ENCODE measurements around the gene RGS18. TPM values are rescaled to one million over a fixed set of nuclear protein-coding genes. Genes with fewer than 3 reads are reported as not detected.

RGS18 gene
- total RNA-seq, 1 experiment from 2014 or later, result not detected

DNA sequence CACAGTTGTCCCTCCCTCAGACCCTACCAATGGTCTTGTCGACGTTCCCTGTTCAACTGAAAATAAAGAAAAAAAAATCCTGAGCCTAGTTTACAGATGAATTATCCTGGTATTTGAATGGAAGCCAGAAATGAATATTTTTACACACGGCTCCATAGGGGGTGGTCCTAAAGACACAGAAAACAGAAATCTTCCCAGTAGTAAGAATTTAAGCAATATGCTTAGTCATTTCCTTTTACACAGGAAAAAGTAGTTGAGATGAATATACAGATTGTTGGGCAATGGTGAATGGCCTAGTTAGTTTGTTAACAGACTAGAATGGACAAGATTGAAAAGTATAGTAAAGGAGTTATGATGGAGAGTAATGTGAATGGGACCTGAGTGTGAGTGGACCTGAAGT lies 67.4 kb downstream of the RGS18 start:
- Histone ChIP-seq H3K79me2 (ENCODE audit: insufficient read depth, low read length) (no peaks in the 10 kb centered on the region), H3K23ac (ENCODE audit: insufficient read length, low read depth, low read length) (no peak overlapping the region), H4K8ac (replicated peaks; ENCODE audit: insufficient read length, low read depth, low read length) (no peak overlapping the region), H3K27ac (ENCODE audit: insufficient read length, low read depth, low read length) (no peak overlapping the region), H3K4ac (ENCODE audit: low read depth, low read length) (no peak overlapping the region), H3K27me3 (ENCODE audit: insufficient read depth, low read length) (no peaks in the 10 kb centered on the region), H2BK12ac (ENCODE audit: insufficient read length, low read depth, low read length) (no peak overlapping the region), H3K56ac (ENCODE audit: insufficient read length, low read depth, low read length) (no peak overlapping the region), H3K79me1 (ENCODE audit: insufficient read depth, low read depth, low read length, poor library complexity, severe bottlenecking) (no peaks in the 10 kb centered on the region), H4K20me1 (ENCODE audit: control insufficient read depth, insufficient read depth, insufficient read length) (no peaks in the 10 kb centered on the region), H3K9ac (ENCODE audit: extremely low read depth, insufficient read length, low read length) (no peak overlapping the region), H3K14ac (ENCODE audit: insufficient read depth, low read length) (no peak overlapping the region), H2BK20ac (ENCODE audit: low read depth, low read length, poor library complexity, severe bottlenecking) (no peak overlapping the region), H3T11ph (ENCODE audit: low read length) (no peak overlapping the region), H3K4me1 (ENCODE audit: insufficient read depth, low read length) (no peaks in the 10 kb centered on the region), H2BK15ac (ENCODE audit: low read depth, low read length) (no peak overlapping the region), H3K9me3 (ENCODE audit: control insufficient read depth, low read depth, low read length) (no peaks in the 10 kb centered on the region), H3K18ac (ENCODE audit: insufficient read length, low read depth, low read length) (no peak overlapping the region), H3K4me2 (ENCODE audit: insufficient read depth, insufficient read length, low read length) (no peak overlapping the region), H4K91ac (ENCODE audit: insufficient read length, low read depth, low read length) (no peak overlapping the region), H3K23me2 (ENCODE audit: insufficient read length, low read depth, low read length, poor library complexity, severe bottlenecking) (no peaks in the 10 kb centered on the region), H4K5ac (ENCODE audit: insufficient read length, low read depth, low read length) (no peak overlapping the region), H2AK5ac (ENCODE audit: insufficient read length, low read length) (no peak overlapping the region), H2BK120ac (ENCODE audit: low read depth, low read length, poor library complexity, severe bottlenecking) (no peak overlapping the region), H2BK5ac (ENCODE audit: insufficient read length, low read length) (no peak overlapping the region), H2AFZ (ENCODE audit: low read length) (no peak overlapping the region)
- Mint-ChIP-seq H3K36me3 (ENCODE audit: insufficient read depth in 1 of 3, low read depth in 3 of 3) (no peaks in the 10 kb centered on the region), H3K9me3 (no peaks in the 10 kb centered on the region; a peak in 1 of 5 replicates), H3K27ac (peak overlapping the region in 2 of 3 experiments; percentile 24 to 27; a peak in 2 of 7 replicates), H3K27me3 (ENCODE audit: low read depth) (no peaks in the 10 kb centered on the region), H3K4me1 (peaks cover 2 to 6% of the 10 kb centered on the region in 2 experiments; a peak in 1 of 4 replicates), H3K4me3 (no peak overlapping the region)
- DNase-seq, result no peak
- TF ChIP-seq, protein P1, sequence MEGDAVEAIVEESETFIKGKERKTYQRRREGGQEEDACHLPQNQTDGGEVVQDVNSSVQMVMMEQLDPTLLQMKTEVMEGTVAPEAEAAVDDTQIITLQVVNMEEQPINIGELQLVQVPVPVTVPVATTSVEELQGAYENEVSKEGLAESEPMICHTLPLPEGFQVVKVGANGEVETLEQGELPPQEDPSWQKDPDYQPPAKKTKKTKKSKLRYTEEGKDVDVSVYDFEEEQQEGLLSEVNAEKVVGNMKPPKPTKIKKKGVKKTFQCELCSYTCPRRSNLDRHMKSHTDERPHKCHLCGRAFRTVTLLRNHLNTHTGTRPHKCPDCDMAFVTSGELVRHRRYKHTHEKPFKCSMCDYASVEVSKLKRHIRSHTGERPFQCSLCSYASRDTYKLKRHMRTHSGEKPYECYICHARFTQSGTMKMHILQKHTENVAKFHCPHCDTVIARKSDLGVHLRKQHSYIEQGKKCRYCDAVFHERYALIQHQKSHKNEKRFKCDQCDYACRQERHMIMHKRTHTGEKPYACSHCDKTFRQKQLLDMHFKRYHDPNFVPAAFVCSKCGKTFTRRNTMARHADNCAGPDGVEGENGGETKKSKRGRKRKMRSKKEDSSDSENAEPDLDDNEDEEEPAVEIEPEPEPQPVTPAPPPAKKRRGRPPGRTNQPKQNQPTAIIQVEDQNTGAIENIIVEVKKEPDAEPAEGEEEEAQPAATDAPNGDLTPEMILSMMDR (conservative IDR thresholded peaks at IDR 0.05), result no peak
- no CpG with 5 or more reads among the region's 3 CpGs for WGBS (ENCODE audit: extremely low coverage, insufficient read length, low lambda C conversion rate)

Measured in H9 (cell line).